HG03045 (cell line): Measurements from ENCODE around the gene IRAK1.

ENCODE experiments used
- ATAC-seq: cut with Tn5 transposase; IDR thresholded peaks from one replicate; pipeline ENCODE4 v1.9.1; 2021; ENCODE audit warnings: mild to moderate bottlenecking, moderate library complexity; ENCODE audit not compliant: unreplicated experiment

Gene IRAK1

GRCh38 chrX:153972368-153973126 is 47.2 kb downstream of the IRAK1 start, which contains the start of gene TMEM187:
Gene TMEM187, plus strand, starts transcription at chrX:153972754. Its CDS starts 9,309 bp downstream, at chrX:153982063.
- peak; percentile 52 for ATAC-seq

GRCh38 chrX:153971450-153972367 is 48.0 kb downstream of the IRAK1 start, which contains the start of gene HCFC1:
Gene HCFC1, minus strand, starts transcription at chrX:153971818. Its CDS starts 978 bp downstream, at chrX:153970840.
- ATAC-seq = peak; percentile 46

- ATAC-seq = peak; percentile 29
These were observed 48.6 kb downstream of the IRAK1 start for GRCh38 chrX:153971124-153971449.

GRCh38 chrX:153970357-153971123 is 49.2 kb downstream of the IRAK1 start:
- no peak for ATAC-seq

- no peak for ATAC-seq
These were observed 49.8 kb downstream of the IRAK1 start for GRCh38 chrX:153969904-153970356.

GRCh38 chrX:153969125-153969903 is 50.4 kb downstream of the IRAK1 start:
- ATAC-seq = no peak

DNA sequence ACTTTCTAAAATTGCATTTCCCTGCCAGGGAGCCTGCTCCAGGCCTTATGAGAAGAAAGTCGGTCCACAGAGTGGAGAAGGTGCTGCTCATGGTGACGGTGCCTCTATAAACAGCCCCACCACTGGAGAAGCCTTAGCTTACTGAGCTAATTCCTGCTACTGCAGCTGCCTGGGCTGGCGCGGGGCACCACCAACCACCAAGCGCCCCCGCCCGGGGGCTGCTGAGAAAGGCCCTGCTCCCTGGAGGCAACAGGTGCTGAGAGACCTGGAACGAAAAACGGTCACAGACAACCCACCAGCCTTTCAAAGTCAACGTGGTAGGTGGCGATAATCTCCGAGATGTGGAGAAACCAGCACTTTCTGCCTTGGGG is 51.0 kb downstream of the IRAK1 start:
- ATAC-seq = no peak

- ATAC-seq = no peak
These were observed 51.4 kb downstream of the IRAK1 start for GRCh38 chrX:153968255-153968654.

DNA sequence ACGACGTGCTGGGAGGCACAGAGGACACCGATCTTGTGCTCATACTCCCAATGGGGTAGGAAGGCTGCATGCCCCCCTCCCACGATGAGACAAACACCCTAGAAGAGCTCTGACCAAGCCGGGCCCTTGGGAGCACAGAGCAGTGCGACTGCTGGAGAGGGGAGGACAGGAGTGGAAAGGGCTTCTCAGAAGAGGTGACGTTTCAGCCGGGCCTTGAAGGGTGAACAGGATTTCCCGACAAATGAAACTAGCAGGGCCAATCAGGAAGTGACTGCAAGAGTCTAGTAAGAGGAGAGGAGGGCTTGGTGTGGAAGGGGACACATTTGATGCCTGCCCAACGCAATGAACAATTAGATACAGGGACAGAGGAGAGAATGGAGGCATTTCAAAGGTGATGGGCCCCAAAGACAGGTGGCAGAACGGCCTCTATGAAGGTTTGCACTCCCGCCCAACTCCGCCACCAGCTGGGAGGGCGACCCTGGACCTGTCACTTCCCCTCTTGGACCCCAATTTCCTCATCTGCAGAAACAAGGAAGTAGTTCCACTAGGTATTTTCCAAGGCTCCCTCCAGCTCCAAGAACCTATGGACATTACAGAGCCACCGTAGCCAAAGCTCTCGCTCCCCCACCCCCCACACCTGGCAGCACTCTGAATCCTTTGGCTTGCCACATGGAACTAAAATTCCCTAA is 52.0 kb downstream of the IRAK1 start:
- no peak for ATAC-seq

- no peak for ATAC-seq
These were observed 52.7 kb downstream of the IRAK1 start for GRCh38 chrX:153966841-153967535.

GRCh38 chrX:153966283-153966688 is 53.4 kb downstream of the IRAK1 start:
- no peak for ATAC-seq

DNA sequence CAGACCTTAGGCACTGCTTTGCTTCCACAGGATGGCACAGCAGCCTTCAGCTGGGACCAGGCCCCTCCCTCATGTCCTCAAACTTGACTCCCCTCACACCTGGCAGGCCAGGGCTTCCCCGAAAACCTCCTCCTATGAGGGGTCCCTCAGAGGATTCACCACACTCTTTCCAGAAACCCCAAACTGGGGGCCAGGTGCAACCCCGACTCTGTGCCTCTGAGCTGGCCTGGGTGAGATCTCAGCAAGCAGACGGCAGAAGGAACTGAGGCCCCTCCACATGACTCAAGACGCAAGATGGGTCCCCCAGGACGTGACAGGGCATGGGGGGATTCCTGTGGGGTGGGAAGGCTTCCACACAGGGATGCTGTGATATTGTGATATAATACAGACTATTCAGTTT is 54.3 kb downstream of the IRAK1 start:
- ATAC-seq = no peak

- ATAC-seq = no peak
These were observed 55.6 kb downstream of the IRAK1 start for GRCh38 chrX:153964105-153964504.

- ATAC-seq = no peak
These were observed 56.2 kb downstream of the IRAK1 start for GRCh38 chrX:153963546-153963945.

DNA sequence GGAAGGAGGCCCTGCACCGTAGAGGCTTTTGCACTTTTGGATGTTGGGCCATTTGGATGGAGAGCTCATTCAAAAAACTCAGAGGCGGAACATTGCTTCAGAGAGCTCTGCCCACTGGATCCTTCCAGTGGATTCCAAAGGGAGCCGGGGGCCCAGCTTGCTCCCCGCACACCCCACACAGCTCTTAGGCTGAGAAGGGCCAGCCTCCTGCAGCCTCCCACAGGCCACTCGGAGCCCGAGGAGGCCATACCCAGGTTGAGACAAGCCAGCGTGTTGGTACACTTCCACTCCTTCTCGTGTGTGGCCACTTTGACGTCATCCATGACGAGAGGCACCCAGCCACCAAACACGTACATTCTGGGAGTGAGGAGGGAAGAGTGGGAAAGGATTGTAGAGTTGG is 58.4 kb downstream of the IRAK1 start:
- ATAC-seq = no peak

DNA sequence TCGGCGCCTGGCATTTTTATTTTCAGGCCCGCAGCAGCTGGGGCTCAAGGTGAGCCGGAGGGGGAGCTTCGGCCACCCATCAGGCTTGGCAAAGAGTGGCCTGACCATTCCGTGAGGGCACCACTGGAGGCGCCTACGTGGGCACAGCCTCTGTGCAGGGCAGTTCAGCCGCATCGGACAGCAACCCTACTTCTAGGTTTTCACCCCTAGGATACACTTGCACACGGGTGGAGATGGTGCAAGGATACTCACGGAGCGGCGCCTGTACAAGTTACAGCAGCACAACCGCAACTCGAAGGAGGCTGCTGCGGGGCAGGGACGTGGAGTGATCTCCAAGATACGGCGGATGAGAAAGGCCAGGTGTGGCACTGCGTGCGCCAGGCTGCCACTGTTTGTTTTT is 58.9 kb downstream of the IRAK1 start:
- ATAC-seq = no peak
